Muscle layer of colon (tissue), 2 donors: Measurements from ENCODE around the gene MCHR1.
"Not testable (repeated sequence)": the region's sequence is repeated elsewhere in the genome, so short reads cannot be mapped to it uniquely, and the experiment has no call there.

Experiments
- H3K27ac ChIP-seq: one replicate; pipeline ENCODE4 v1.7.0; 2013; ENCODE audit warnings: low read depth, mild to moderate bottlenecking, low read length, moderate library complexity
- H3K27me3 ChIP-seq, 2 donors: one replicate each; pipeline ENCODE4 v1.7.0; 2013; ENCODE audit warnings: low read length in 2 of 2, mild to moderate bottlenecking in 2 of 2; ENCODE audit not compliant: insufficient read depth in 2 of 2, control insufficient read depth in 1 of 2
- H3K36me3 ChIP-seq: one replicate; pipeline ENCODE4 v1.7.0; 2013; ENCODE audit warnings: mild to moderate bottlenecking, low read length; ENCODE audit not compliant: insufficient read depth
- H3K4me1 ChIP-seq: one replicate; pipeline ENCODE4 v1.7.0; 2013; ENCODE audit warnings: mild to moderate bottlenecking, low read length; ENCODE audit not compliant: insufficient read depth
- H3K4me3 ChIP-seq, 2 donors: one replicate each; pipeline ENCODE4 v1.7.0; 2013; ENCODE audit warnings: low read length in 2 of 2, low read depth in 1 of 2, mild to moderate bottlenecking in 1 of 2, moderate library complexity in 1 of 2
- H3K9ac ChIP-seq: one replicate; pipeline ENCODE4 v1.7.0; 2013; ENCODE audit warnings: low read length
- H3K9me3 ChIP-seq: one replicate; pipeline ENCODE4 v1.7.0; 2013; ENCODE audit warnings: mild to moderate bottlenecking, low read length
- donor health status: abdominal sarcoma.
- donor health status: Adenocarcinoma of cecum.

MCHR1 gene

DNA sequence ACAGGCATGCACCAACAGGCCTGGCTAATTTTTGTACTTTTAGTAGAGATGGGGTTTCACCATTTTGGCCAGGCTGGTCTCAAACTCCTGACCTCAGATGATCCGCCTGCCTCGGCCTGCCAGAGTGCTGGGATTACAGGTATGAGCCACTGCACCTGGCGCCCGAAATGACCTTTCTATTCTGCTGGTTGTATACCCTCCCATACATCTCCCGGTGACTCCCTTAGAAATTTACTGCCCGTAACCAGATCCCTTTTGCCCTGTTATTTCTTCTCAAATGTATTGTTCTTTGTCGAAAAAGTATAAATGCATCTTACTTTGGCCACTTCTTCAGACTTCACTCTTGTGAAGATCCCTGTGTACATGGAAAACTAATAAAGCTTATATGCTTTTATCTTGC, 22.0 kb downstream of the MCHR1 start:
- H3K4me1 ChIP-seq, result no peaks in the 10 kb centered on the region
- H3K27ac ChIP-seq, result no peak overlapping the region
- H3K27me3 ChIP-seq, result no peaks in the 10 kb centered on the region
- no peaks in the 10 kb centered on the region for H3K9me3 ChIP-seq
- no peak overlapping the region for H3K4me3 ChIP-seq
- H3K9ac ChIP-seq, result no peak overlapping the region
- H3K36me3 ChIP-seq, result no peaks in the 10 kb centered on the region

- Histone ChIP-seq H3K4me3 (no peak overlapping the region), H3K9me3 (no peaks in the 10 kb centered on the region), H3K36me3 (no peaks in the 10 kb centered on the region), H3K9ac (no peak overlapping the region), H3K27me3 (no peaks in the 10 kb centered on the region), H3K27ac (no peak overlapping the region), H3K4me1 (no peaks in the 10 kb centered on the region)
Measured at GRCh38 chr22:40703174-40703573, 23.9 kb downstream of the MCHR1 start.

GRCh38 chr22:40703736-40704135, 24.5 kb downstream of the MCHR1 start:
- no peaks in the 10 kb centered on the region for H3K9me3 ChIP-seq
- no peak overlapping the region for H3K4me3 ChIP-seq
- no peaks in the 10 kb centered on the region for H3K4me1 ChIP-seq
- no peak overlapping the region for H3K27ac ChIP-seq
- H3K27me3 ChIP-seq, result no peaks in the 10 kb centered on the region
- H3K9ac ChIP-seq, result no peak overlapping the region
- no peaks in the 10 kb centered on the region for H3K36me3 ChIP-seq

GRCh38 chr22:40705918-40706682, 26.8 kb downstream of the MCHR1 start:
- H3K4me3 ChIP-seq, result no peak overlapping the region
- no peaks in the 10 kb centered on the region for H3K36me3 ChIP-seq
- no peak overlapping the region for H3K27ac ChIP-seq
- peaks cover 16% of the 10 kb centered on the region for H3K4me1 ChIP-seq
- H3K9ac ChIP-seq, result no peak overlapping the region
- H3K27me3 ChIP-seq, result no peaks in the 10 kb centered on the region
- H3K9me3 ChIP-seq, result no peaks in the 10 kb centered on the region

- peaks cover 23% of the 10 kb centered on the region for H3K4me1 ChIP-seq
- H3K27ac ChIP-seq, result no peak overlapping the region
- no peak overlapping the region for H3K9ac ChIP-seq
- no peaks in the 10 kb centered on the region for H3K9me3 ChIP-seq
- no peak overlapping the region for H3K4me3 ChIP-seq
- H3K36me3 ChIP-seq, result no peaks in the 10 kb centered on the region
- H3K27me3 ChIP-seq, result no peaks in the 10 kb centered on the region
Measured at GRCh38 chr22:40707154-40707553, 27.9 kb downstream of the MCHR1 start.

DNA sequence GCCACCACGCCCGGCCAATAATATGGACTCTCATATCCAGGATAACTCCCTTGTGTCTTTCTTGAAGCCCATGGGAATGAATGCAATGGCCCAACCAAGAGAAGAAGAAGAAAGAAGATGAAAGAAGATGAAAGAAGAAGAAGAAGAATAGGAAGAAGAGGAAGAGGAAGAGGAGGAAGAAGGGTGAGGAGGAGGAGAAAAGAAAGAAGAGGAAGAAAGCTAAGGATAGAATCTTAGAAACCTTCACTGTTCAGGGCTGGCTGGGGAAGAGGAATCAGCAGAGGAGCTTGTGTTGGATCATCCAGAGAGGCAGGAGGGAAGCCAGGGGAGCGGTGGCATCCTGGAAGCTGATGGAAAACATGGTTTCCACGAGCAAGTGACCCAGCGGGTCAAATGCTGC, 28.9 kb downstream of the MCHR1 start:
- Histone ChIP-seq H3K4me3 (no peak overlapping the region), H3K36me3 (no peaks in the 10 kb centered on the region), H3K27ac (no peak overlapping the region), H3K9ac (no peak overlapping the region), H3K4me1 (peaks cover 23% of the 10 kb centered on the region), H3K27me3 (no peaks in the 10 kb centered on the region), H3K9me3 (no peaks in the 10 kb centered on the region)

GRCh38 chr22:40709752-40710413, 30.6 kb downstream of the MCHR1 start:
- H3K4me1 ChIP-seq, result peaks cover 23% of the 10 kb centered on the region
- no peak overlapping the region for H3K9ac ChIP-seq
- no peak overlapping the region for H3K4me3 ChIP-seq
- no peaks in the 10 kb centered on the region for H3K36me3 ChIP-seq
- H3K27me3 ChIP-seq, result no peaks in the 10 kb centered on the region
- H3K27ac ChIP-seq, result peak overlapping the region; percentile 30
- H3K9me3 ChIP-seq, result no peaks in the 10 kb centered on the region

GRCh38 chr22:40712311-40712710, 33.0 kb downstream of the MCHR1 start:
- no peaks in the 10 kb centered on the region for H3K27me3 ChIP-seq
- no peak overlapping the region for H3K4me3 ChIP-seq
- H3K9ac ChIP-seq, result no peak overlapping the region
- no peaks in the 10 kb centered on the region for H3K9me3 ChIP-seq
- H3K27ac ChIP-seq, result no peak overlapping the region
- peaks cover 23% of the 10 kb centered on the region for H3K4me1 ChIP-seq
- no peaks in the 10 kb centered on the region for H3K36me3 ChIP-seq

- H3K4me1 ChIP-seq, result peaks cover 14% of the 10 kb centered on the region
- no peaks in the 10 kb centered on the region for H3K36me3 ChIP-seq
- H3K27me3 ChIP-seq, result no peaks in the 10 kb centered on the region
- no peak overlapping the region for H3K27ac ChIP-seq
- no peak overlapping the region for H3K9ac ChIP-seq
- no peaks in the 10 kb centered on the region for H3K9me3 ChIP-seq
- H3K4me3 ChIP-seq, result no peak overlapping the region
Measured at GRCh38 chr22:40714499-40715337, 35.4 kb downstream of the MCHR1 start.

DNA sequence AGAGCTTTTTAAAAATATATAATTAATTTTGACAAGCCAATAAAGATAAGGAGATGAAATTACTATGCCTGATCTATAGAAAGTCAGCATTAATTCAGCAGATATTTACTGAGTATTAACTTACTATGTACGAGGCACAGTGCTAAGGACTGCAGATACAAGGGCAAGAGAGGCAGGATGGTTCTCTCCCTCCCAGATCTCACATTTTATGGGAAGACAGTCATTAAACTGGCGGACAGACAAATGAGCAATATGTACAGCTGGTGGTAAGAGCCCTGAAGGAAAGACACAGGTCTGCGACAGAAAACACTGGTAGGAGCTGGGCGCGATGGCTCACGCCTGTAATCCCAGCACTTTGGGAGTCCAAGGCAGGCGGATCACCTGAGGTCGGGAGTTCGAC, 36.8 kb downstream of the MCHR1 start:
- Histone ChIP-seq H3K9me3 (no peaks in the 10 kb centered on the region), H3K27ac (no peak overlapping the region), H3K9ac (no peak overlapping the region), H3K36me3 (no peaks in the 10 kb centered on the region), H3K27me3 (no peaks in the 10 kb centered on the region), H3K4me3 (no peak overlapping the region), H3K4me1 (peaks cover 13% of the 10 kb centered on the region)

DNA sequence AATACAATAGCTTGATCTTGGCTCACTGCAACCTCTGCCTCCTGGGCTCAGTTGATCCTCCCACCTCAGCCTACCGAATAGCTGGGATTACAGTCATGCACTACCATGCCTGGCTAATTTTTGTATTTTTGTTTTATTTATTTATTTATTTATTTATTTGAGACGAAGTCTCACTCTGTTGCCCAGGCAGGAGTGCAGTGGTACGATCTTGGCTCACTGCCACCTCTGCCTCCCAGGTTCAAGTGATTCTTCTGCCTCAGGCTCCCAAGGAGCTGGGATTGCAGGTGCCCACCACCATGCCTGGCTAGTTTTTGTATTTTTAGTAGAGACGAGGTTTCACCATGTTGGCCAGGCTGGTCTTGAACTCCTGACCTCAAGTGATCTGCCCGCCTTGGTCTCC, 38.4 kb downstream of the MCHR1 start:
- not testable (repeated sequence) for H3K4me1 ChIP-seq, H3K9me3 ChIP-seq, H3K36me3 ChIP-seq, H3K4me3 ChIP-seq, H3K27me3 ChIP-seq, H3K9ac ChIP-seq, H3K27ac ChIP-seq
